Adrenal gland (tissue), 12 donors: ENCODE data around the gene ANKS1A. TPM values are rescaled to one million over a fixed set of nuclear protein-coding genes. Genes with fewer than 3 reads are reported as not detected.

Source experiments
- DNase-seq, 7 donors: peaks; one replicate each; pipeline ENCODE4 v3.0.0-alpha.2; 2019 to 2020
- H3K27ac ChIP-seq, 5 donors: fragments of 200-600 bp; sonication (generic) in 4 of 5; 1 replicate in 3 of 5; 2 replicates in 2 of 5; pipeline versions ENCODE4 v1.5.1 to v1.8.0; 2016 to 2020; ENCODE audit warnings: mild to moderate bottlenecking in 1 of 5
- H3K27me3 ChIP-seq: fragments of 200-600 bp; 2 replicates; pipeline ENCODE4 v1.8.0; 2021
- H3K36me3 ChIP-seq, 2 donors: fragments of 200-600 bp; replicated peaks in 1 of 2; 1 replicate in 1 of 2; 2 replicates in 1 of 2; pipeline versions ENCODE4 v1.5.1 to v1.8.0; 2018 to 2022
- H3K4me1 ChIP-seq, 2 donors: fragments of 200-600 bp; replicated peaks in 1 of 2; 1 replicate in 1 of 2; 2 replicates in 1 of 2; pipeline versions ENCODE4 v1.5.1 to v1.8.0; 2018 to 2021
- H3K4me3 ChIP-seq, 4 donors: fragments of 200-600 bp; sonication (generic) in 3 of 4; one replicate each; pipeline ENCODE4 v1.5.1; 2016 to 2018
- H3K9me3 ChIP-seq, 3 donors: fragments of 200-600 bp; sonication (generic) in 1 of 3; replicated peaks in 1 of 3; 1 replicate in 2 of 3; 2 replicates in 1 of 3; pipeline versions ENCODE4 v1.5.1 to v1.8.0; 2016 to 2021
- POLR2A ChIP-seq, 2 donors: fragments of 450-650 bp; IDR thresholded peaks; one replicate each; pipeline ENCODE4 v1.6.1; 2017; ENCODE audit warnings: antibody characterized with exemption in 2 of 2, mild to moderate bottlenecking in 2 of 2, moderate library complexity in 1 of 2
- WGBS, 4 donors: extraction: QIAGEN DNeasy Blood & Tissue Kit in 2 of 4; methylation state at CpG; one replicate each; pipeline versions ENCODE4 v1.1.5 to v1.1.7; 2013 to 2017; 5-methylcytosine and 5-hydroxymethylcytosine counted together
- intact Hi-C, 2 donors: fragments of 100-400 bp; cut with DNase I; formaldehyde crosslinking; loops; one replicate each; pipeline versions ENCODE4 v1.14.1 to v1.15.0; 2022 to 2023
- polyA plus RNA-seq, 3 donors: library from polyadenylated mRNA; stranded (reverse); fragments of 200-250 nt in 2 of 3; fragments of 350-450 nt in 1 of 3; fragmentation: Illumina TruSeq in 1 of 3; extraction: RNeasy Lipid Tissue Mini Kit (QIAGEN cat#74804) in 1 of 3; gene quantifications; one replicate each; pipeline ENCODE4 v1.2.3, GENCODE V29; 2013 to 2014
- total RNA-seq, 9 donors: library from RNA; depleted of rRNA in 4 of 9; stranded (reverse); fragments of >200 nt in 4 of 9; fragments of 120-200 nt in 1 of 9; fragmentation: NEBNext Ultra II Directional in 1 of 9; extraction: Animal tissue kit (Norgen Biotek cat#: 25700) in 1 of 9; gene quantifications; one replicate each; pipeline versions ENCODE4 v1.1.0 to v1.2.4, GENCODE V29; 2013 to 2023
- TF ChIP-seq, protein P1 (sequence below), 6 experiments: fragments of 450-650 bp in 4 of 6; fragments of 200-600 bp in 2 of 6; sonication (generic) in 1 of 6; IDR thresholded peaks; 1 replicate in 5 of 6; 2 replicates in 1 of 6; pipeline versions ENCODE4 v1.5.1 to v1.8.0; 2016 to 2021; ENCODE audit warnings: antibody characterized with exemption in 6 of 6, mild to moderate bottlenecking in 2 of 6, moderate library complexity in 1 of 6
- donor health status: healthy with polysubstance abuse.
- donor health status: Bipolar disorder and iron deficiency.
- donor health status: DM: yes; HTN: yes; CAD: no.
- donor health status: DM: no; HTN: no; CAD: no.
- donor health status: DM: no; HTN: no; CAD: no.
- donor health status: DM: yes; HTN: yes; CAD: no.

The ANKS1A gene
- total and polyA plus RNA-seq, 12 donors: 11.7 to 68.0 (median 42.4) TPM

DNA sequence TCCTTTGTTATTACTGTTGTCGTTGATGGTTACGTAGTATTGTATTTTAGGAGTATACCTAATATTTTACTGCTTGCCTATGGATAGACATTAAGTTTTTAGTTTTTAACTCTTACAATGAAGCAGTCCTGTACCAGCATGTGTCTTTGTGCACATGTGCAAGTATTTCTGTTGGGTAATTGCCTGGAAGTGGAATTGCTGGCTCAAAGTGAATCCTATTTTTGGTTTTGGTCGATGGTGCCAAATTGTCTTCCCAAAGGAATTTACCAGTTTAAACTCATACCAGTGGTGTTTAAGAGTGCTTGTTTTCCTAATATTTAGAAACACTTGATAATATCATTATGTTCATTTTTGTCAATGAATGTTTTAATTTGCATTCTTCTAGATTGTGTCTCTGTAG lies 75.5 kb downstream of the ANKS1A start:
- TF ChIP-seq, protein P1, sequence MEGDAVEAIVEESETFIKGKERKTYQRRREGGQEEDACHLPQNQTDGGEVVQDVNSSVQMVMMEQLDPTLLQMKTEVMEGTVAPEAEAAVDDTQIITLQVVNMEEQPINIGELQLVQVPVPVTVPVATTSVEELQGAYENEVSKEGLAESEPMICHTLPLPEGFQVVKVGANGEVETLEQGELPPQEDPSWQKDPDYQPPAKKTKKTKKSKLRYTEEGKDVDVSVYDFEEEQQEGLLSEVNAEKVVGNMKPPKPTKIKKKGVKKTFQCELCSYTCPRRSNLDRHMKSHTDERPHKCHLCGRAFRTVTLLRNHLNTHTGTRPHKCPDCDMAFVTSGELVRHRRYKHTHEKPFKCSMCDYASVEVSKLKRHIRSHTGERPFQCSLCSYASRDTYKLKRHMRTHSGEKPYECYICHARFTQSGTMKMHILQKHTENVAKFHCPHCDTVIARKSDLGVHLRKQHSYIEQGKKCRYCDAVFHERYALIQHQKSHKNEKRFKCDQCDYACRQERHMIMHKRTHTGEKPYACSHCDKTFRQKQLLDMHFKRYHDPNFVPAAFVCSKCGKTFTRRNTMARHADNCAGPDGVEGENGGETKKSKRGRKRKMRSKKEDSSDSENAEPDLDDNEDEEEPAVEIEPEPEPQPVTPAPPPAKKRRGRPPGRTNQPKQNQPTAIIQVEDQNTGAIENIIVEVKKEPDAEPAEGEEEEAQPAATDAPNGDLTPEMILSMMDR (IDR thresholded peaks at IDR 0.05): no peak
- TF ChIP-seq POLR2A (IDR thresholded peaks at IDR 0.05): no peak
- Histone ChIP-seq H3K27ac (no peak overlapping the region), H3K9me3 (no peaks in the 10 kb centered on the region), H3K4me1 (peaks cover 15 to 26% of the 10 kb centered on the region in 2 donors), H3K27me3 (no peaks in the 10 kb centered on the region), H3K4me3 (no peak overlapping the region), H3K36me3 (peaks cover 0 to 6% of the 10 kb centered on the region in 2 donors)
- DNase-seq: peak in 1 of 7 donors; percentile 22
- intact Hi-C loops: no loop called here
- WGBS, 4 donors: 63 to 74% (median 67%) methylated on average over 3 of the region's 3 CpGs

DNA sequence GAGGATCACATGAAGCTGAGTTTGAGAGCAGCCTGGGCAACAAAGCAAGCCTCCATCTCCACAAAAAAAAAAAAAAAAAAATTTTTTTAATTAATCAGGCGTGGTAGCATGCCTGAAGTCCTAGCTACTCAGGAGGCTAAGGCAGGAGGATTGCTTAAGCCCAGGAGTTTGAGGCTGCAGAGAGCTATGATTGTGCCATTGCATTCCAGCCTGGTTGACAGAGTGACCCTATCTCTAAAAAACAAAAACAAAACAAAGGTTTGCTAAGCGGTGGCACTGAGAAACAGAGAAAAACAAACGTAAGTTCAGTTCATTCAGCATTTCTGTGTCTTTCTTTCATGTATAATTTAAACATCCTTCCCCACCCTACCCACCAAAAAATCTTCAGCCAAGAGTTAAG lies 78.4 kb downstream of the ANKS1A start:
- no peak for DNase-seq
- 80 to 92% (median 90%) methylated on average over 3 of the region's 3 CpGs for WGBS, 4 donors
- Histone ChIP-seq H3K4me1 (peaks cover 15 to 16% of the 10 kb centered on the region in 2 donors), H3K36me3 (peaks cover 0 to 20% of the 10 kb centered on the region in 2 donors), H3K27me3 (no peaks in the 10 kb centered on the region), H3K27ac (no peak overlapping the region), H3K4me3 (no peak overlapping the region), H3K9me3 (no peaks in the 10 kb centered on the region)
- no peak for TF ChIP-seq POLR2A (IDR thresholded peaks at IDR 0.05)
- TF ChIP-seq, protein P1 (IDR thresholded peaks at IDR 0.05): no peak
- intact Hi-C loops: no loop called here

DNA sequence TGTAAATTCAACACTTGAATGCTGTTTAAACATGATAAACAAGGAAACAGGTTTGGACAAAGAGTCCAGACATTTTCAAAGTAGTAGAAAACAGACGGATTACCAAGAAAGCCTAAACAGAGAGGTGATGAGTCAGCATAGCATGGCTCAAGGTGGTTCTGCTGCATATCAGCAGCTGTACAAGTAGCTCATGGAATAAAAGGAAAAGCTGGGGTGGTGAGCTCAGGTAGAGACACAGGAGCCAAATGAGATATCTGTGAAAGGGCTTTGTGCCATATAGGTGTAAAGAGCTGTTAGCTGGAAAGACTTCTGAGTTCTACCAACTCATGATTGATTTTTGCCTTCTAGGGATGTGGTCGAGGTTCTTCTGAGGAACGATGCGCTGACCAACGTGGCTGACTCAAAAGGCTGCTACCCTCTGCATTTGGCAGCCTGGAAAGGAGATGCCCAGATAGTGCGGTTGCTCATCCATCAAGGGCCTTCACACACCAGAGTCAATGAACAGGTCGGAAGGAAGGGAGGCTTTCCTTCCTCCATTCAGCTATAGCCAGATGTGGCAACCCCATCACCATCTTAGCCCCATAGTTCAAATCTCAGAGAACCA lies 80.7 kb downstream of the ANKS1A start:
- H3K27me3 ChIP-seq: no peaks in the 10 kb centered on the region
- H3K4me3 ChIP-seq: no peak overlapping the region
- peaks cover 6% of the 10 kb centered on the region in 2 donors for H3K4me1 ChIP-seq
- 83 to 91% (median 90%) methylated on average over 7 of the region's 7 CpGs for WGBS, 4 donors
- intact Hi-C loops: no loop called here
- no peaks in the 10 kb centered on the region for H3K9me3 ChIP-seq
- no peak for TF ChIP-seq POLR2A (IDR thresholded peaks at IDR 0.05)
- TF ChIP-seq, protein P1 (IDR thresholded peaks at IDR 0.05): no peak
- peaks cover 0 to 20% of the 10 kb centered on the region in 2 donors for H3K36me3 ChIP-seq
- no peak for DNase-seq
- no peak overlapping the region for H3K27ac ChIP-seq

DNA sequence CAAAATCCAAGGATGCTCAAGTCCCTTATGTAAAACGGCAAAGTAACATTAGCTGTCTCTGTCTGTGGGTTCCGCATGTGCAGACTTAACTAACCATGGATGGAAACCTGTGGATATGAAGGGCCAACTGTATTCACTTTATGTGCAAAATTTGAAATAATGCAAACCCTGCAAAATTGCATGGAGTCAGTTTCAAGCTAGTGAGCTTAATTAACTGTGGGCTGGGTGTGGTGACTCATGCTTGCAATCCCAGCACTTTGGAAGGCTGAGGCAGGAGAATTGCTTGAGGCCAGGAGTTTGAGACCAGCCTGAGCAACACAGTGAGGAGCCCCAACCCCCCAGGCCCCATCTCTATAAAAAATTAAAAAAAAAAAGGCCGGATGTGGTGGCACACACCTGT lies 81.4 kb downstream of the ANKS1A start:
- WGBS, 4 donors: 92 to 98% (median 93%) methylated on average over 3 of the region's 3 CpGs
- intact Hi-C loops: no loop called here

More for the DNA sequence above, 81.4 kb downstream of the ANKS1A start:
- Histone ChIP-seq H3K27me3 (no peaks in the 10 kb centered on the region), H3K9me3 (no peaks in the 10 kb centered on the region), H3K4me3 (no peak overlapping the region), H3K36me3 (peaks cover 0 to 20% of the 10 kb centered on the region in 2 donors), H3K27ac (no peak overlapping the region), H3K4me1 (peaks cover 0 to 4% of the 10 kb centered on the region in 2 donors)
- TF ChIP-seq, protein P1 (IDR thresholded peaks at IDR 0.05): no peak
- TF ChIP-seq POLR2A (IDR thresholded peaks at IDR 0.05): no peak
- no peak for DNase-seq
